ENCODE measurements around the gene UVRAG.

DNA sequence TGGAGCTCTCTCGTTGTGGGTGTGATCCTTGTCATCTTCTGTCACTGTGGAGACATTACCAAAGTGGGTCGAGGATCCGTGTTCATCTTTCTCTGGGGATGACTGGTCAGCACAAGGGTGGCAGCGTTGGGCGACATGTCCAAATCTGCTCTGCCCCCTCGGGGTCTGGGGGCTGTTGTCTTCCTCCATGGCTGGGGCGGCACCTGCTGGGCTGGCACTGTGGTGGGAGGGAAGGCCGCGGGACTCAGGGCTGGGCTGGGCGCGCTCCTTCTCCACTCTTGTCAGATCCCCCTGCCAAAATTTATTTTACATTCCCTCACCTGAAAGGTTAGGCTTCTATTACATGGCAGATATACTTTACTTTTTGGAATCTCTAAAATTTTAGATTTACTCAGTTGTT lies 96.4 kb downstream of the UVRAG start:
- TF ChIP-seq EZH2 (IDR thresholded peaks at IDR 0.05), result no peak
- no peak for TF ChIP-seq POLR2AphosphoS5 (IDR thresholded peaks at IDR 0.05; ENCODE audit: borderline replicate concordance, low read depth, low read length)
- TF ChIP-seq FOXP2 (optimal IDR thresholded peaks at IDR 0.05; ENCODE audit: control extremely low read depth, extremely low read length, insufficient read depth), result no peak
